ENCODE results near the gene RFX2. TPM values are rescaled to one million over a fixed set of nuclear protein-coding genes. Genes with fewer than 3 reads are reported as not detected.
A peak's percentile ranks its signal among the peaks of the same experiment; 100 is the strongest.

Gene RFX2
- total RNA-seq, 1 donor from 2014 or later, result 2.8 TPM

DNA sequence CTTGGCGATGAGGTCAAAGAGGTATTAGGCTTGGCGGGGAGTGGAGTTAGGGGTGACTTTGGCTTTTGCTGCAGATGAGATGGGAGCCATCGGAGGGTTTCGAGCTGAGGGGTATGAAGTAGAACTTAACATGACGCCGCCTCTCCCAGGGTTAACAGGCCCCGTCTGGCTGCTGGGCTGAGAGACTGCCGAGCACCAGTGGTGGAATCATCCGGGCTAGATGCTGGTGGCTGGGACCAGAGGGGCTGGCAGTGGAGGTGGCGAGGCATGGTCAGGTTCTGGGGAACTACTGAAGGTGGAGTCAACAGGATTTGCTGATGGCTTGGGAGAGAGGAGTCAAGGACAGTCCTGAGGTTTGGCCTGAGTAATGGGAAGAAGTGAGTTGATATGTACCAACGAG lies 4.9 kb downstream of the RFX2 start:
- no peak for DNase-seq (ENCODE audit: low read depth, low spot score)

DNA sequence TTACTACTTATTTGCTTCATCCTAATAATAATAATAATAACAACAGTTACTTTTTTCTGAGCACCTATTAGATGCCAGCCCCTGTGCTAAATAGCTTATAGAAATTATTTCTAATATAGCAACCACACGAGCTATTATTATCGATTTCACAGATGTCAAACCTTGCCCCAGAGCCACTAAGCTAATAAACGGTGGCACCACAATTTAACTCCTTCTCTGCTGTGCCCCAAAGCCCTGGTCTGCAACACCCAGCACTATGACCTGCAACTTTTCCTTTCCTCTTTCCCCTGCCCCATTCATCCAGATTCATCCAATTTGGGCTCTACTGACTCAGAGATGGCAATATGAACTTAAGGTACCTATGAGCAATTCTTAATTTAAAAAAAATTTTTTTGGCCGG lies 6.4 kb downstream of the RFX2 start:
- DNase-seq (ENCODE audit: low read depth, low spot score), result no peak

DNA sequence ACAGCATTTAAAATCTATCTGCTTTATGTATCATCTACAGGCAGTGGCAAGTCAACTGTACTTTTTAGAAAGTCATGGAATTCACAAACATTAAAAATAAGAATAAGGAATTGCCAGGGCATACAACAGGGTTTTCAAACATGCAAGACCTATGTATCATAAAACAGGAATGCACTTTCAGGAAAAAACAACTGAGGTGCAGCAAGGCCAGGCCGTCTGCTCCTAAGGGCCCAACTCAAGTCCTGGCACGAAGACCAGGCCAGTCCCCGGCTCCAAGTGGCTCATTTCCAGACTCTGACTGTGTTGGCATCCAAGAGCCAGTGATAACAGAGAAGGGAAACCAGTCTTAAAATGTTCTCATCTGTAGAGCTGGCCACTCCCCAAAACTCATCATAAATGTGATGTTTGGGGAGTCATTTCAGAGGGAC lies 7.1 kb downstream of the RFX2 start:
- DNase-seq (ENCODE audit: low read depth, low spot score), result peak; percentile 95

DNA sequence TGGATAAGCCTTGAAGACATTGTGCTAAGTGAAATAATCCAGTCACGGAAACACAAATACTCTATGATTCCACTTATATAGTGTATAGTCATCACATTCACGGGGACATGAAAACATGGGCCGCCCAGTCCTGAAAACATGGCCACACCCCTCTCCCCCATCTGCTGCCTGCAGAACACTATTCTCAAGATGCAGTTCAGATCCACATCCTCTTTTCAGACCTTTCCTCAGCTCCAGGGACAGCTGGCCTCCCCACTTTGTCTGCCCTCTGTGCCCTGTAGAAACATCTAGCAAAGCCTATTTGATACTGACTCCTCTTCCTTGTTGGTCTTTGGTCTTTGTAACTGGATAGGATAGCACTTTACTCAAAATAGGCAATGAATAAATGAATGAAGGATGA lies 8.3 kb downstream of the RFX2 start:
- no peak for DNase-seq (ENCODE audit: low read depth, low spot score)

DNA sequence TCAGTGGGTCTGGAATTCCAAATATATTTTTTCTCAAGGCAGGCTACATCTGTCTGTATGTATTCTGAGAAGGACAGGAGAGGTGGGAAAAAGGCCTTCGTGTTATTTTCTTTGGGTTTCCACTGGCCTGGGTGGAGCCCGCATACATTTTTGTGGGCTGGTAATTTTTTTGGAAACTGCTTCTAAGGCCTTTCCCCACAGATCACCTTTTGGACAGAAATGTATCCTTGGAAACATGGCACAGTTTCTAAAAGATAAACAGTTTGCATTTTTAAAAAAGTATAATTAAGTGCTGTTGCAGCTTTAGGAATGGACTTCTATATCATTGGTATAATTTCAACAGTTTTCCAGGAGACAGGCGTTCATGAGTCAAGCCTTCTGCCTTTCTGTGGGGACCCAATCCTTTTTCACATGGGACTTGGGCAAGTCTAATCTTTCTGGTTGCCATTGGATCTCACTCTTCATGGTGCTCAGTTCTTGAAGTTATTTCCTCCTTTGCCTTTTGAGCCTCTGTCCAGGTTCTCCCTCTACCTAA lies 8.9 kb downstream of the RFX2 start:
- DNase-seq (ENCODE audit: low read depth, low spot score), result no peak

DNA sequence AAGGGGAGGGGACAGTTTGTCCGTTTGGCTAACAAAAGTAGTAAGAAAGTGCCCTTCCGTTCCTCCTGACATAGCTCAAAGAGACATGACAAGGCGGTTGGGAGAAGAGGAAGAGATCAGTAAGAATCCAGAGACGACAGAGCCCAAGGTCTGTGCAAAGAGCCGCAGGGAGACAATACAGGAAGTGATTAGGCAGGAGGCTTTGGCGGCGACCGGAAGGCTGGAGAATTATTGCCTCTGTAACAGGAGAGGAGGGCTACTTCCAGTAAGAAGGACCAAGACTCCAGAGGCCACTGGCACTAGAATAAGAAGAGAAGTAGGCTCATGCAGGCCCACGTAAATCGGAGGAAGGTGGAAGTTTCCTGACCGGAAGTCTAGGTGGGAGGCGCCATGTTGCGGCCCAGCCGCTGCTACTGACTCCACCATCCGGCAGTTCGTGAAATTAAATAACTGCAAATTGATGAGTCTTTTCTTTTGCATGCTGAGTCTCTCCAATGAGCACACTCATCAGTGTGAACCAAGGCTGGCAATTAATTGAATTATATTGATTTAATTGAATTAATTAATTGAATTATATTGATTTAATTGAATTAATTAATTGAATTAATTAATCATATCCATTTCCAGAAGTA lies 9.9 kb downstream of the RFX2 start:
- no peak for DNase-seq (ENCODE audit: low read depth, low spot score)

DNA sequence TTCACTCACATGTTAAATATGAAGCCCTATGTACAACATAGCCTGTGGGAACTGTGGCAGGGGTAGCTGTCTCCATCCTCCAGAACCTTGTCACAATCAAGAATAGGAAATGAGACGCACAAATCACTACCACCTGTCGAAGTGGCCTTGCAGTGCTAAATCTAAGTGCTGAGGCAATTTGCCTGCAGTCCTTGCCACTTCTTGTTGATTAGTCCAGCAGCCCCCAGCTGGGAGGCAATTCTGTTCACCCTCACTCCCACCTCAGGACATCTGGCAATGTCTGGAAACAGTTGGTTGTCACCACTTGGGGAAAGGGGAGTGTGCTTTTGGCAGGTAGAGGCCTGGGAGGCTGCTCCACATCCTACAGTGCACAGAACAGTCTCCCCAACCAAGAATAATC lies 10.7 kb downstream of the RFX2 start:
- no peak for DNase-seq (ENCODE audit: low read depth, low spot score)

DNA sequence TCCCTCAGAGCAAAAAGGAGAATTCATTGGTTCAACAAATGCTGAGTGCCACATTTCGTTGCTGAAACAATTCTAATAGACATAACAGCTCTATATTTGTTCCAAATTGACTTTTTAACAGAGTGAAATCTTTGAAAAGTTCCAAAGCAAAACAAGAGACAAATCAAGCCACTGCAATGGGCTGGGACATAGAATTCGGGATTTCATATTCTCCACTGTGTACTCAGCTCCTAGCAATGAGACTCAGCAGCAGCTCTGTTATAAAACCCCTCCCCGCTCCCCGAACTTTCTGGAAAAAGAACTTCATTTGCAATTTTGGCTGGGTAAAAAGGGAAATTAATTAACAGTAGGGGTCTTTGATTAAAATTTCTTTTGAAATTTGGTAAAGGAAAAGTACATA lies 11.3 kb downstream of the RFX2 start:
- DNase-seq (ENCODE audit: low read depth, low spot score), result no peak

DNA sequence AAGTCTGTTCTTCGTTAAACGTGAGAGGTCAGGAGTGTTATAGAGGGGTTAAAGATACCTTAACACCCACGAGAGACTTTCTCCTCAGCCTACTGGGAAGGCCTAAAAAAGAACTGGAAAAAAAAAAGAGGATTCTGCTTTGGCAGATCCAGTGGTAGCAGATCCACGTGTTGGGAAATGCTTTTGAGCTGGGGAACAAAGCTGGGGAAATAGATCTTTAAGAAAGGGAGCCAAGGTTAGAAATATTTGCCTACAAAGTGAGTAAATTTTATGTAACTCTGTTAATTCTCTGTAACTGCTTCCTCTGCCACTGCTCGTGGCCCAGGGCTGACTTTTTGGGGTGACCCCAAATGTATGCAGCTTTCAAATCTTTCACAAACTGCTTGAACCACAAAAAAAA lies 11.7 kb downstream of the RFX2 start:
- DNase-seq (ENCODE audit: low read depth, low spot score), result no peak

DNA sequence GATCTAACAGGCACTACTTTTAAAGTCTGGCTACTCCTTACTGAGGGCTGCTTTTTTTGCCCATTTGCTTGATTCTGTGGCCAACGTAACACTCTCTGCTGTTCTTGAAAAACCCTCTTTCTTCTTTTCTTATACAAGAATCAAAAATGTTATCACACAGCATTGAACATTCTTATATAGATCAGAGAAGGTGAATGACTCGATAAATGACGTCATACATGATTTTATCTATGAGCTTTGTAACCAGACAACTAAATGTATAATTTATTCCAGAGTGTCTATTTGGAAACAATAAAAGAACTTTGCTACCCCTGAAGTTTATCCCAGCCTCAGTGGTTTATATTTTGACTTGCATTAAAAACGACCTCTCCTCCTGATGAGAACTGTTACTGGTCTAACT lies 12.4 kb downstream of the RFX2 start:
- no peak for DNase-seq (ENCODE audit: low read depth, low spot score)

DNA sequence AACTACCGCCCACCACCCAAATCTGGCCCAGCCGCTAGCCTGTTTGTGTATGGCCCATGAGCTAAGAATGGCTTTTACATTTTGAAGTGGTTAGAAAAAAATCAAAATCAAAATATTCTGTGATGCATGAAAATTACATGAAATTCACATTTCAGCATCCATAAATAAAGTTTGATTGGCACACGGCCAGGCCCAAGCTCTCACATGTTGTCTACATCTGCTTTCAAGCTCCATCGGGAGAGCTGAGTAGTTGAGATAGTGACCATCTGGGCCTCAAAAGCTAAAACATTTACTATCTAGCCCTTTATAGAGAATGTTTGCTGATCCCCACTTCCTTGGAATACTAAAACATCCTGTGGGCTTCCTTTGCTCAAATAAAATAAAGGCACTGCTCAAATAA lies 14.5 kb downstream of the RFX2 start:
- DNase-seq (ENCODE audit: low read depth, low spot score), result no peak

DNA sequence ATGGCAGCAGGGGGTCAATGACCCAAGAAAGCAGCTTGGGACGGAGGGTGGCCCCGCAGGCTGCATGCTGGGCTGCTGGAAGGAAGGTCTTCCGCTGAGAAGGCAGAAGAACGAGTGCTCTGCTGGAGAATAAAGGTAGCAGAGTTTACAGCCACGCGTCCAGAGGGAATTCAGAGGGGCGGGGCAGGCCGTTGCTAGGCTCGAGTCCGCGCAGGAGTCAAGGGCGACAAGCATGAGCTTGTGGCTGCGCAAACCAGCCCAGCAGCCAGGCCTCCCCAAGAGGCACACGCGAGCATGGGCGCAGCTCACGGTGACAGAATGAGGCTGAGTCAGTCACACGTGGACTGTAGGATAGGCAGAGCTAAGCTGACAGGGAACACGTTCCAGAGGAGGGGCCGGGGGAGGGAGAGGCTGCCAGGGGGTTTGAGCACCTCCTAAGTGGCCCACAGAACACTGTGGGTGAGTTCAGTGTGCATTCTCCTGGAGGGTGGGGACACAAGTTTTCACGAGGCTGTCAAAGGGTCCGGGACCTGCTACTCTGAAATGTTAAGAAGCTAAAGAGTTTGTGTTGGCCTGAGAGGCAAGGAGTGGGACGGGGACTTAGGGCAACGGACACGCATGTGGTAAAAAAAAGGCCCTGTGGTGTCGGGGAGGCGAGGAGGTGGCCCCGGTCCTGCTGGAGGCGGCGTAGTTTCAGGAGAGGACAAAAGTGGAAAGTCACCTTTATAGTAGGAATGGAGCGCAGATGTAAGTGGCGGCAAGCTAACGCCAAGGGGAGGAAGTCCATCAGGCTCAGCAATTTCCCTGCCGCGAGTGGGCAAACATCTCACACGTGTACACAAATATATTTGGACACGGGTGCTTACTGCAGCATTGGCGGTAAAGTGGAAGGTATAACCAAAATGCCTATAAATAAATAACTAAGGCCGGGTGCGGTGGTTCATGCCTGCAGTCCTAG lies 17.7 kb downstream of the RFX2 start:
- DNase-seq (ENCODE audit: low read depth, low spot score), result no peak

DNA sequence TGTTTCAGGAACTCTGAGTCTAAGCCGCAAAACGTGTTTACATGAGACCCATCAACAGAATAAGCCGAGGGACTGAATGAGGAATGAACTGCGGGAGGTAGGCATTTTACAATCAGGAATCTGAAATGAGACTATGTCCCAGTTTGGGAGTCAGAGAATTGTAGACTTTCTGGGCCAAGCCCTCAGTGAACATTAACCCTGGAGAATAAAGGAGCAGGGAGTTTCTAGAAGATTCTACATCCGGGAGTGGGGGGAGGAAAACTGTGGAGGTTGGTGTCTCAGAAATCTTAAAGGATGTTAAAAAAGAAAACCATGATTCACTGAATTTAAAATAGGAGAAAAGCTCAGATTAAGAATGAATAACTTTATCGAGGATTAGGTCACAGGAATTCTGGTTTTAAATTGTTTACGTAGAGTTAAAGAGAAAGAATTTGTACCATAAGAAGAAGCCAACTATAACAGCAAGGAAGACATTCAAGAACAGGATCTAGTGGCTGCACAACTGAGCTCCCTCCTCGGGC lies 18.5 kb downstream of the RFX2 start:
- no peak for DNase-seq (ENCODE audit: low read depth, low spot score)

DNA sequence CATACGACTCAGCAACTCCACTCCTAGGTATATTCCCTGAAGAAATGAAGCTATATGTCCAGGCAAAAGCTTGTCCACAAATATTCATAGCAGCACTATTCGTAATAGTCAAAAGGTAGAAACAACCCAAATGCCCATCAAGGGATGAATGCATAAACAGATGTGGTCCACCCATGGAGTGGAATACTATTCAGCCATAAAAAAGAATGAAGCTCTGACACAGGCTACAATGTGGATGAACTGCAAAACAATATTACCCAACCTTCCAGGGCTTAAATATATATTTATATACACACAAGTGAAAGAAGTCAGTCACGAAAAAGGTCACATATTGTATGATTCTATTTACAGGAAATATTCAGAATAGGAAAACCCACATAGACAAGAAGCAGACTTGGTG lies 19.7 kb downstream of the RFX2 start:
- no peak for DNase-seq (ENCODE audit: low read depth, low spot score)

DNA sequence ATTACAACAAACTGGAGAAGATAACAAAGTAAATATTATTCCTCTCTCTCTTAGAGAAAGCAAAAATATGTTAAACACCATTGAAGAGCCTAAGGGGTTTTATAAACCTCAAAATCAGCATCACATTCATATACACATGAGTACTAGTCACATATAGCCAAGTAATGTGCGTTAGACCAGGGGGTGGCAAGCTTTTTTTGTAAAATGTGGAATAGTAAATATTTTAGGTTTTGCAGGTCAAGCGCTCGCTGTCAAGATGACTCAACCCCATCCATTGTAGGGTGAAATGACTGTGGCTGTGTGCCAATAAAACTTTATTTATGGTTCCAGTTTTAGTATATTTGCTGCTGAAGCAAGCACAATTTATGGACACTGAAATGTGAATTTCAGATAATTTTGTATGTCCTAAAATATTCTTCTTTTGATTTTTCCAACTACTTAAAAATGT lies 21.7 kb downstream of the RFX2 start:
- DNase-seq (ENCODE audit: low read depth, low spot score), result no peak

DNA sequence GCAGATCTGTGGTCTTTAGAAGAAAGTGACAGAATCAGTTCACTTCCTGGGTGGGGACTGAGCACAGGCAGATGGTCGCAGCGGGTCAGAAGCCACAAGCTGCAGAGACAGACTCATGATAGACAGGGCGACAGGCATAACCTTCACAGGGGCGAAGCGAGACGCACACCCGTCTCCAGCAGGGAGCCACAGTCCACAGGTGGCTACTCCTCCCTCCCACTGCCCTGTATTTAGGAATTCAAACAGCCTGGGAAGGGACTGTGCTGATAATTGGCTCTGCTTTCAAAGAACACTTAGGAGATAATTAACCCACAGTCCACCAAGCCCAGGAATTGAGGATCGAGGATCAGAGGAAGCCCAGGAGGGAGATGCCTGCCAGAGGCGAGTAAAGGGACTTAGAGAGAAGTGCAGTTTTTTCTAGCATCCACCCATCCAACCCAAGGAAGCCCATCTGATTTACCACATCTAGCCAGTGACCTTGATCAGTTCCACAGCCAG lies 23.2 kb downstream of the RFX2 start:
- DNase-seq (ENCODE audit: low read depth, low spot score), result no peak

DNA sequence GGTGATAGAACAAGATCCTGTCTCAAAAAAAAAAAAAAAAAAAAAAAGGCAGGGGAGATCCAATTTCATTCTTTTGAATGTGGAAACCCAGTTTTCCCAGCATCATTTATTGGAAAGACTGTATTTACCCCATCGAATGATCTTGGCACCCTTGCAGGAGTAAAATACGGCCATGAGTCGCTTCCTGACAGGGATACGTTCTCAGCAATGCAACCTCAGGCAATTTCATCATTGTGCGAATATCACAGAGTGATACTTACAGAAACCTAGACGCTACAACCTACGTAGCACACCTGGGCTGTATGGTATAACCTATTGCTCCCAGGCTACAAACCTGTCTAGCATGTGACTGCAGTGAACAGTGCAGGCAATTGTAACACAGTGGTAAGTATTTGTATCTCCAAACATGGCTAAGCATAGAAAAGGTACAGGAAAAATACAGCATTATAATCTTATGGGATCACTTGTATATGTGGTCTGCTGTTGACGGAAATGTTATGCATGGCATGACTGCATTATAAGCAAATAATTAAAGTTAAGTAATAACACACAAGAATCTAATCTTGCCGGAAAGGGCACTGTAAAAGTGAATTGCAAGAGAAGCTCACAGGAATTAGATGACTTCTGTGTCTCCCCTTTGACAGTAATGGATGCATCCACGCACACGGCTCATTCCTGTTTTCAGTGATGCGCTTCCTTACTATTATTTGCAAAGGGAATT lies 24.1 kb downstream of the RFX2 start:
- DNase-seq (ENCODE audit: low read depth, low spot score), result no peak

DNA sequence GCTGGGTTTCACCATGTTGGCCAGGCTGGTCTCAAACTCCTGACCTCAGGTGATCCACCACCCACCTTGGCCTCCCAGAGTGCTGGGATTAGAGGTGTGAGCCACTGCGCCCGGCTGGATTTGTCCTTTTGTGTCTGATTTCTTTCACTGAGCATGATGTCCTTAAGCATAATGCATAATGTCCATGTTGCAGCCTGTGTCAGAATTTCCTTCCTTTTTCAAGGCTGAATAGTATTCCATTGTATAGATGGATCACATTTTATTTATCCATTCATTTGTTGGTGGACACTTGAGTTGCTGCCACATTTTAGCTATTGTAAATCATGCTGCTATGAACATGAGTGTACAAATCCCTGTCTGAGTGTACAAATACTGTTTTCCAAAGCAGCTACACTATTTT lies 25.5 kb downstream of the RFX2 start:
- no peak for DNase-seq (ENCODE audit: low read depth, low spot score)

DNA sequence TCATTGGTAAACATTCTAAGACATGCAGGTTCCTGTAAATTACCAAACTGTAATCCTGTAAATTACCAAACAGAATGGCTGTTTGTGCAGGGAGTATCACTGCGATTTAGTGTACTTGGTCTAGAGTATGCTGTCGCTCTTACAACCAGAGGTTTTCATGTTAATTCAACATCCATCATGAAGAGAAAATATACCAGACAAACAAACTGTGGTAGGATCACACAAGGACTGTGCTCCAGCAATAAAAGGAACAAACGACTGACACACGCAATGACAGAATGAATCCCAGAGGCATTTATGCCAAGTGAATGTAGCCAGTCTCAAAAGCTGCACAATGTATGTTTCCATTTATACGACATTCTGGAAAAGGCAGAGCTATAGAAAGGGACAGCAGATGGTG lies 31.2 kb downstream of the RFX2 start:
- no peak for DNase-seq (ENCODE audit: low read depth, low spot score)

DNA sequence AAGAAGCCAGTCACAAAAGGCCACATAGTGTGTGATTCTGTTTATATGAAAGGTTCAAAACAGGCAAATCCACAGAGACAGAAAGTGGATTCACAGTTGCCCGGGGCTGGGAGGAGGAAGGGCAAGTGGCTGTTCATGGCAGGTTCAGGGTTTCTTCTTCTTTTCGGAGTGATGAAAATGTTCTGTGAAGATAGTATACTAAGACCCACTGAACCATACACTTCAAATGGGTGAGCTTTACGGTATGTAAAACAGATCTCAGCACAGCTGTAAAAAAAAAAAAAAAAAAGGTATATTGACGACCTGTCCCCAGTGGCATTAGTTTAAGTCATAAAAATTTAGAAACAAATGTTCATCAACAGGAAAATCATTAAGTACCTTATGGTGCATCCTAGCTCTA lies 32.2 kb downstream of the RFX2 start:
- DNase-seq (ENCODE audit: low read depth, low spot score), result no peak

DNA sequence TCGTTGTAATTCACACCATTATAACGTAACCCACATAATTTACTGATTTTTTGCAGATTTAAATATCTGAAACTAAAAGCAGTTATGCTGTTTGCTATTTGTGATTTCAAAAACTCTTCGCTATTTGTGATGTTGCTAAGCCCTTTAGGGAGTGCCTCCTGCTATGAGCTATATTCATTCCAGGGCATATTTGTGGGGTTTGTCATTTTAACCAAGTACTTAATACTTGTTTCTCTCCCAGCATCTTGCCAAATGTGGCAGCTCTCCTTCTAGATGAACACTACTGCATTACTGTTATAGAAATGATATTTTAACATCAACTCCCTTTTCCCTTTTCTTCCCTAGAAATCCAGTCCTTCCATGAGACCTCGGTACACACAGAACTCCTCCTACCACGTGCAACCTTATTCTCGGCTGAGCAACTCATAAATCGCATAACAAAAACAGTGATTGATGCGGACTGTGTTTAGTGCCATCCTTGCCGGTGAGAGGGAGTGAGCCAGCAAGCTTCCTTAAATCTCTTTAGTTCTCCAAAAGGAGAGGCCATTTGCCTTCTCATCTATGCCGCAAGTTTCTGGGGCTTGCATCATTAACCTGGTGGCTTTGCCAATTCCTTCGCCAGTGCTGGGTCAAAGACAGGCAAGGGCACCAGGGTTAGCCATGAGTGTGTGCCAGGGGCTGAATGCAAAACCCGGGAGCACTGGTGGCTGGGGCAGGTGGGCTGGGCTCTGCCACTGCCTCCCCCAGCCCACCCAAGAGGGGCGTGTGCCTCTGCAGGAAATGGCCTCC lies 33.4 kb downstream of the RFX2 start:
- DNase-seq (ENCODE audit: low read depth, low spot score), result no peak
